HG02840 (cell line): ENCODE data around the gene ZNRF2.

Experiments used
- ATAC-seq: cut with Tn5 transposase; IDR thresholded peaks from one replicate; pipeline ENCODE4 v1.9.1; 2021; ENCODE audit warnings: mild to moderate bottlenecking, moderate library complexity, moderate number of reproducible peaks; ENCODE audit not compliant: unreplicated experiment, low FRiP score

ZNRF2 gene

GRCh38 chr7:30390736-30391636 lies 106.6 kb downstream of the ZNRF2 start:
- ATAC-seq, result no peak

DNA sequence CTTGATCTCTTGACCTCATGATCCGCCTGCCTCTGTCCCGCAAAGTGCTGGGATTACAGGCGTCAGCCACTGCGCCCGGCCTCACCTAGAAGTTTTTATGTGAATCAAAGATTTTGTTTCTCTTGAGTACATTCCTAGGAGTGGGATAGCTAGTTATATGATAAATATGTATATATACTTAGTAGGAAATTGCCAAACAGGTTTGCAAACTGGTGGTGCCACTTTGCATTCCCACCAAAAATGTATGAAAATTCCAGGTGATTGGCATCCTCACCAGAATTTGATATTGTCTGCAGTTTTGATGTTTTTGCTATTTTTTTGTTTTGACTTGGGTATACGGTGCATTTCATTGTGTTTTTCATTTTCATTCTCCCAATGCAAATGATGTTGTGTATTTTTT lies 107.4 kb downstream of the ZNRF2 start:
- ATAC-seq, result no peak

- ATAC-seq, result no peak
Measured at GRCh38 chr7:30395676-30396075, 111.3 kb downstream of the ZNRF2 start.

DNA sequence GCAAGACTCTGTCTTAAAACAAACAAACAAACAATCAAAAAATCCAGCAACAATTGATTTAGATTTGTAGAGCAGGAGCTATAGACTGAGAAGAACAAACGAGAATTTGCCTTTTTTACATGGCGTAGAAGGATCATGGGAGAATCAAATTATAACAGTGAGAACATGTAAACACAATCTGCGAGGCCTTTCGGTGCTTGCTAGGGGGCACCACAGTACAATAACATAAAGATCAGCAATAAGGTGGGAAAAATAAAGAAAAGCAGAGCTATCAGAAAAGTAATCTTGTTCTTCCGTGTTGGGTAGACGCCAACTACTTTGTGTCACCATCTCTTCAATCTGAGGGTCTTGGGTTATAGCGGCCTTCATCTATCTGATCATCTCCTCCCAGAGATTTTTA lies 112.0 kb downstream of the ZNRF2 start:
- no peak for ATAC-seq

- no peak for ATAC-seq
Measured at GRCh38 chr7:30403477-30403876, 119.1 kb downstream of the ZNRF2 start.

DNA sequence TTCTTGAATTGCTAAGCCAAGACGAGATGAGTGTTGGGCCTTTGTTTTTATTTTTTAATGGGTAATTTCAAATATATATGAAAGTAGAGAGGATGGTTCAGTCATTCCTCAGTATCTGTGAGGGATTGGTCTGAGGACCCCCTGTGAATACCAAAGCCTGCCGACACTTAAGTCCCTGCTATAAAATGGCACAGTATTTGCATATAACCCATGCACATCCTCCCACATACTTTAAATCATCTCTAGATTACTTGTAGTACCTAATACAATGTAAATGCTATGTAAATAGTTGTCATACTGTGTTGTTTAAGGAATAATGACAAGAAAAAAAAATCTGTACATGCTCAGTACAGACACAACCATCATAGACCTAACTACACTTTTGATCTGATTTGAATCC lies 120.8 kb downstream of the ZNRF2 start:
- ATAC-seq, result no peak

GRCh38 chr7:30406664-30407425 lies 122.4 kb downstream of the ZNRF2 start:
- no peak for ATAC-seq

DNA sequence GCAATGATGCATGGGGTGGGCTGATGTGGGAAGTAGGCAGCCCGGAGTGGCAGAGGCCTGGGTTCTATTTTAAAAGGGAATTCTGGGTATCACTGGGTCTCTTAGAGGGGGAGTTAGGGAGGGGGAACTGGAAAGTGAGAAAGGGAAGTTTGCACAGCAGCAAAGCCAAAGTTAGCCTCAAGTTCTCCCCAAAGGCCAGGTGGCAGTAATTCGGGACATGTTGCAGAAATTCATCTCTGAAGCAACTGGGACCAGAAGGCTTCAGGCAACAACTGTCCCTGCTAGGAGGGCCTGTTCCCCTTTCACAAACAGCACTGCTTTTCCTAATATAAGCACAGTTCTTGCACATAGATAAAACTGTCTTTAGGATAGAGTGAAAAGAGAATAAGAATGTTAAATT lies 126.8 kb downstream of the ZNRF2 start:
- no peak for ATAC-seq

DNA sequence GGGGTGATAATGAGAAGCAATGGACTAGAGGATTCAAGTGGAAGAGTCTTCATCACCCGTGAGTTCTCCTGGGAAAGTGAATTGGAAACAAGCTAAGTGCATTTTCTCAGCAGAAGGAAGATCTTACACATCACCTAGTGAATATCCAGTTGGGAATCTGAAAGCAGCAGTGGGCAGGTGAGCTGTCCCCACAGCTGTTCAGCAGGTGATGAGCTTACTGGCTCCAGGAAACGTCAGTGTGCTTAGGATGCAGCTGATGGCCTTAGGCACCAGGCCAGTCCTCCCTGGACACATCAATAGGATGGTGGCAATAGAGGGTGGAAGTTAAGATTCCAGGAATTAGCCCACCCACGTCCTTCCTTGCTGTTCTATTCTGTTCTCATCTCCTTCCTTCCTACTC lies 127.5 kb downstream of the ZNRF2 start:
- no peak for ATAC-seq

DNA sequence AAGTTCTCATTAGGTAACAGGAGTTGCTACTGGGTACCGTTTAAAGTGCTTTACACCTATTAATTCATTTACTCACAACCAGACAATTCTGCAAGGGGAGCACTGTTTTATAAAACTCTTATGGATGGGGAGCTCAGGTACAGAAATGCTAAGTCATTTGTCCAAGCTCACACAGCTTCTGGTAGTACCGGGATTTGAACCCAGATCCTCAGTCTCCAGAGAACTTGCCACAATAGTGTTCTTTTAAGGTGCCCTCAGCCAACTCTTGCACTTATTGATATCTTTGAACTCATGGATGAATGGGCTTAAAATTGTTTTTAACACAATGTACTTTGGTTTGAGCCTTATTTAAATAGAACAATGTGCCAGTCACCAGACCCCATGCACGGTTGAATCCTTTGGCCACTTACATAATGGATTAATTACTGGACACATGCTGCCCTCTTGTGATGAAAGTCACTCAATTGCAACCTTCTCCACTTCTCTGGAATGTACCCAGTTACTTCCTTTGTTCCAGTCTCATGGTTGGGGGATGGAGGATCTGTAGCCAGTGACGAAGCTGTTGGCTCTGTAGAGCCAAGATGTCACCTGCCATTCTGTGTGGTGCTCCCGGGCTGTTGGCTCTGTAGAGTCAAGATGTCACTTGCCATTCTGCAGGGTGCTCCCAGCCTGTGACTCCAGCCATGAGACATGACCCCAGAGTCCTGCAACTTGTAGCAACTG lies 128.5 kb downstream of the ZNRF2 start:
- ATAC-seq, result no peak

GRCh38 chr7:30413864-30414263 lies 129.5 kb downstream of the ZNRF2 start:
- no peak for ATAC-seq
